GM15510 (cell line): ENCODE results near the gene STK40.

Source experiments
- POLR2A ChIP-seq: IDR thresholded peaks from 3 replicates; pipeline ENCODE4 v1.6.1; 2011; ENCODE audit warnings: borderline replicate concordance; ENCODE audit not compliant: insufficient read length; ENCODE audit errors: extremely low read depth

Gene STK40

GRCh38 chr1:36304521-36304920 lies 81.2 kb downstream of the STK40 start:
- no peak for TF ChIP-seq POLR2A

GRCh38 chr1:36303650-36304360 lies 81.9 kb downstream of the STK40 start:
- no peak for TF ChIP-seq POLR2A

GRCh38 chr1:36303244-36303643 lies 82.5 kb downstream of the STK40 start:
- no peak for TF ChIP-seq POLR2A

GRCh38 chr1:36301220-36301619 lies 84.5 kb downstream of the STK40 start:
- TF ChIP-seq POLR2A, result no peak

- no peak for TF ChIP-seq POLR2A
Measured at GRCh38 chr1:36300526-36300925, 85.2 kb downstream of the STK40 start.

- TF ChIP-seq POLR2A, result no peak
Measured at GRCh38 chr1:36298640-36299039, 87.1 kb downstream of the STK40 start.

GRCh38 chr1:36297062-36297461 lies 88.7 kb downstream of the STK40 start:
- TF ChIP-seq POLR2A, result no peak

- TF ChIP-seq POLR2A, result no peak
Measured at GRCh38 chr1:36295390-36295789, 90.3 kb downstream of the STK40 start.
